GM18520 (cell line): Measurements from ENCODE around the gene GSTM1.
"Not testable (repeated sequence)": the region's sequence is repeated elsewhere in the genome, so short reads cannot be mapped to it uniquely, and the experiment has no call there.

Source experiments
- ATAC-seq: cut with Tn5 transposase; IDR thresholded peaks from one replicate; pipeline ENCODE4 v1.9.1; 2021; ENCODE audit not compliant: unreplicated experiment

Gene GSTM1

GRCh38 chr1:109697066-109697465 lies 9.4 kb downstream of the GSTM1 start:
- ATAC-seq = no peak

GRCh38 chr1:109697861-109698260 lies 10.2 kb downstream of the GSTM1 start:
- ATAC-seq = not testable (repeated sequence)

GRCh38 chr1:109702940-109703339 lies 15.3 kb downstream of the GSTM1 start:
- not testable (repeated sequence) for ATAC-seq

- no peak for ATAC-seq
Measured at GRCh38 chr1:109704173-109704572, 16.6 kb downstream of the GSTM1 start.

- no peak for ATAC-seq
Measured at GRCh38 chr1:109705411-109705810, 17.8 kb downstream of the GSTM1 start.

- not testable (repeated sequence) for ATAC-seq
Measured at GRCh38 chr1:109708949-109709348, 21.3 kb downstream of the GSTM1 start.

- not testable (repeated sequence) for ATAC-seq
Measured at GRCh38 chr1:109709822-109710221, 22.2 kb downstream of the GSTM1 start.

GRCh38 chr1:109711593-109712320 lies 24.1 kb downstream of the GSTM1 start, which contains the start of gene GSTM5:
GSTM5 (plus strand) TSS chr1:109712251; CDS start chr1:109712313, 62 bp downstream.
- not testable (repeated sequence) for ATAC-seq

- no peak for ATAC-seq
Measured at GRCh38 chr1:109712321-109712864, 24.8 kb downstream of the GSTM1 start.

GRCh38 chr1:109713636-109714035 lies 26.0 kb downstream of the GSTM1 start:
- no peak for ATAC-seq

- no peak for ATAC-seq
Measured at GRCh38 chr1:109714661-109715372, 27.2 kb downstream of the GSTM1 start.

GRCh38 chr1:109716121-109716520 lies 28.5 kb downstream of the GSTM1 start:
- no peak for ATAC-seq

- ATAC-seq = no peak
Measured at GRCh38 chr1:109716570-109717090, 29.0 kb downstream of the GSTM1 start.

- no peak for ATAC-seq
Measured at GRCh38 chr1:109717729-109718128, 30.1 kb downstream of the GSTM1 start.

GRCh38 chr1:109718495-109718894 lies 30.9 kb downstream of the GSTM1 start:
- ATAC-seq = no peak

GRCh38 chr1:109719337-109719837 lies 31.8 kb downstream of the GSTM1 start:
- peak; percentile 78 for ATAC-seq

GRCh38 chr1:109721042-109721441 lies 33.4 kb downstream of the GSTM1 start:
- ATAC-seq = no peak

- ATAC-seq = no peak
Measured at GRCh38 chr1:109721971-109722370, 34.4 kb downstream of the GSTM1 start.

- no peak for ATAC-seq
Measured at GRCh38 chr1:109722908-109723691, 35.5 kb downstream of the GSTM1 start.

- no peak for ATAC-seq
Measured at GRCh38 chr1:109724933-109725332, 37.3 kb downstream of the GSTM1 start.

GRCh38 chr1:109725510-109725909 lies 37.9 kb downstream of the GSTM1 start:
- ATAC-seq = no peak
